ENCODE measurements around the gene FAM163B.

Gene FAM163B

GRCh38 chr9:133539991-133540697 lies 69.0 kb downstream of the FAM163B start:
- no peak for DNase-seq

GRCh38 chr9:133538851-133539833 lies 70.0 kb downstream of the FAM163B start:
- no peak for DNase-seq

- no peak for DNase-seq
These were observed 71.0 kb downstream of the FAM163B start for GRCh38 chr9:133538176-133538575.

GRCh38 chr9:133537257-133537656 lies 71.9 kb downstream of the FAM163B start:
- no peak for DNase-seq

GRCh38 chr9:133536536-133536935 lies 72.7 kb downstream of the FAM163B start:
- DNase-seq = no peak

GRCh38 chr9:133536080-133536479 lies 73.1 kb downstream of the FAM163B start:
- DNase-seq = no peak

GRCh38 chr9:133535306-133535877 lies 73.8 kb downstream of the FAM163B start:
- DNase-seq = no peak

GRCh38 chr9:133534346-133535291 lies 74.6 kb downstream of the FAM163B start, which contains the start of gene ADAMTSL2:
ADAMTSL2 (plus strand) TSS chr9:133534704; CDS start chr9:133536713, 2,009 bp downstream.
- DNase-seq = peak; percentile 57

- DNase-seq = no peak
These were observed 75.3 kb downstream of the FAM163B start for GRCh38 chr9:133533857-133534256.

- DNase-seq = peak; percentile 60
These were observed 76.1 kb downstream of the FAM163B start for GRCh38 chr9:133532937-133533668.

GRCh38 chr9:133531293-133531692 lies 77.9 kb downstream of the FAM163B start:
- DNase-seq = no peak

- DNase-seq = no peak
These were observed 79.3 kb downstream of the FAM163B start for GRCh38 chr9:133529874-133530273.

- no peak for DNase-seq
These were observed 79.7 kb downstream of the FAM163B start for GRCh38 chr9:133529457-133529856.

GRCh38 chr9:133528876-133529241 lies 80.3 kb downstream of the FAM163B start:
- DNase-seq = no peak

- DNase-seq = no peak
These were observed 81.0 kb downstream of the FAM163B start for GRCh38 chr9:133528001-133528875.

- no peak for DNase-seq
These were observed 81.7 kb downstream of the FAM163B start for GRCh38 chr9:133527444-133527920.
